HG03064 (cell line): ENCODE data around the gene HBZ.
"Not testable (repeated sequence)": the region's sequence is repeated elsewhere in the genome, so short reads cannot be mapped to it uniquely, and the experiment has no call there.

Source experiments
- ATAC-seq: cut with Tn5 transposase; IDR thresholded peaks from one replicate; pipeline ENCODE4 v1.9.1; 2021; ENCODE audit warnings: low read depth; ENCODE audit not compliant: unreplicated experiment

The HBZ gene

GRCh38 chr16:164134-164823, 11.8 kb downstream of the HBZ start:
- not testable (repeated sequence) for ATAC-seq

GRCh38 chr16:164827-165538, 12.5 kb downstream of the HBZ start:
- no peak for ATAC-seq

- no peak for ATAC-seq
Observed at GRCh38 chr16:165539-166374, 13.3 kb downstream of the HBZ start, which contains the start of gene HBM. Gene HBM (plus strand): TSS chr16:165978. CDS start chr16:165998, 20 bp downstream.

- no peak for ATAC-seq
Observed at GRCh38 chr16:166375-167121, 14.1 kb downstream of the HBZ start.

- no peak for ATAC-seq
Observed at GRCh38 chr16:167122-167690, 14.8 kb downstream of the HBZ start.

- ATAC-seq = no peak
Observed at GRCh38 chr16:168424-168823, 16.0 kb downstream of the HBZ start.

- no peak for ATAC-seq
Observed at GRCh38 chr16:169014-169413, 16.6 kb downstream of the HBZ start.

GRCh38 chr16:170088-170507, 17.7 kb downstream of the HBZ start:
- ATAC-seq = not testable (repeated sequence)

GRCh38 chr16:170788-171187, 18.3 kb downstream of the HBZ start:
- no peak for ATAC-seq

- ATAC-seq = not testable (repeated sequence)
Observed at GRCh38 chr16:172374-172941, 20.0 kb downstream of the HBZ start, which contains the start of gene HBA2. Gene HBA2 (plus strand): TSS chr16:172876. CDS start chr16:172913, 37 bp downstream.

- ATAC-seq = not testable (repeated sequence)
Observed at GRCh38 chr16:173211-173854, 20.9 kb downstream of the HBZ start.

GRCh38 chr16:173928-174769, 21.7 kb downstream of the HBZ start:
- not testable (repeated sequence) for ATAC-seq

- no peak for ATAC-seq
Observed at GRCh38 chr16:175011-175949, 22.8 kb downstream of the HBZ start.

- not testable (repeated sequence) for ATAC-seq
Observed at GRCh38 chr16:176006-176405, 23.6 kb downstream of the HBZ start.

- not testable (repeated sequence) for ATAC-seq
Observed at GRCh38 chr16:176477-177382, 24.3 kb downstream of the HBZ start, which contains the start of gene HBA1. Gene HBA1 (plus strand): TSS chr16:176680. CDS start chr16:176717, 37 bp downstream.

- no peak for ATAC-seq
Observed at GRCh38 chr16:177394-177822, 25.0 kb downstream of the HBZ start.
